AG09309 (cell line): ENCODE data around the gene UCHL3.

Source experiments
- DNase-seq: peaks from one replicate; pipeline ENCODE4 v3.0.0-alpha.2; 2010; ENCODE audit warnings: low read depth
- H3K4me3 ChIP-seq: 2 replicates; pipeline ENCODE4 v1.5.1; 2011; ENCODE audit warnings: mild to moderate bottlenecking, low read depth, low read length, moderate library complexity; ENCODE audit not compliant: control insufficient read depth
- TF ChIP-seq, protein P1 (sequence below): IDR thresholded peaks from 2 replicates; pipeline ENCODE4 v1.5.1; 2011; ENCODE audit warnings: mild to moderate bottlenecking, low read depth, low read length, inconsistent platforms; ENCODE audit not compliant: insufficient read depth, control insufficient read depth; ENCODE audit errors: missing control alignments

The UCHL3 gene

DNA sequence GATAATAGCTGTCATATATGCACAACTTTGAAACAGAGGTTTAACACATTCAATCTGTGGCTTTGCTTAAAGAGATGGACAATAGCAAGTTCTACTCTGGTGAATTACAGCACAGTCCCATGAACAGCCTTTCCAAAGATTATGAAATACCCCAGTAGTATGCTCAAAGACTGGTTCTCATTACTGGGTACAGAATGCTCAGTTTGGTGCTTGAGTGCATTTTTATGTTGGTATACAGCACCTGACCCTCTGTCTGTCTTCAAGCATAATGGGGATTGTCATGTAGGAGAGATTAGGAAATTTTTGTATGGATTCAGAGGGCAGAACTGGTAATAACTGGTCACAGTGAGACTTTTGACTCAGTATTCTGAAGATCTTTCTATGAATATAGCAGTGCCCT lies 94.1 kb downstream of the UCHL3 start:
- no peak for DNase-seq
- no peak overlapping the region for H3K4me3 ChIP-seq
- TF ChIP-seq, protein P1, sequence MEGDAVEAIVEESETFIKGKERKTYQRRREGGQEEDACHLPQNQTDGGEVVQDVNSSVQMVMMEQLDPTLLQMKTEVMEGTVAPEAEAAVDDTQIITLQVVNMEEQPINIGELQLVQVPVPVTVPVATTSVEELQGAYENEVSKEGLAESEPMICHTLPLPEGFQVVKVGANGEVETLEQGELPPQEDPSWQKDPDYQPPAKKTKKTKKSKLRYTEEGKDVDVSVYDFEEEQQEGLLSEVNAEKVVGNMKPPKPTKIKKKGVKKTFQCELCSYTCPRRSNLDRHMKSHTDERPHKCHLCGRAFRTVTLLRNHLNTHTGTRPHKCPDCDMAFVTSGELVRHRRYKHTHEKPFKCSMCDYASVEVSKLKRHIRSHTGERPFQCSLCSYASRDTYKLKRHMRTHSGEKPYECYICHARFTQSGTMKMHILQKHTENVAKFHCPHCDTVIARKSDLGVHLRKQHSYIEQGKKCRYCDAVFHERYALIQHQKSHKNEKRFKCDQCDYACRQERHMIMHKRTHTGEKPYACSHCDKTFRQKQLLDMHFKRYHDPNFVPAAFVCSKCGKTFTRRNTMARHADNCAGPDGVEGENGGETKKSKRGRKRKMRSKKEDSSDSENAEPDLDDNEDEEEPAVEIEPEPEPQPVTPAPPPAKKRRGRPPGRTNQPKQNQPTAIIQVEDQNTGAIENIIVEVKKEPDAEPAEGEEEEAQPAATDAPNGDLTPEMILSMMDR = no peak

- TF ChIP-seq, protein P1 = no peak
- H3K4me3 ChIP-seq = no peak overlapping the region
- no peak for DNase-seq
Observed at GRCh38 chr13:75645141-75645540, 95.5 kb downstream of the UCHL3 start.

DNA sequence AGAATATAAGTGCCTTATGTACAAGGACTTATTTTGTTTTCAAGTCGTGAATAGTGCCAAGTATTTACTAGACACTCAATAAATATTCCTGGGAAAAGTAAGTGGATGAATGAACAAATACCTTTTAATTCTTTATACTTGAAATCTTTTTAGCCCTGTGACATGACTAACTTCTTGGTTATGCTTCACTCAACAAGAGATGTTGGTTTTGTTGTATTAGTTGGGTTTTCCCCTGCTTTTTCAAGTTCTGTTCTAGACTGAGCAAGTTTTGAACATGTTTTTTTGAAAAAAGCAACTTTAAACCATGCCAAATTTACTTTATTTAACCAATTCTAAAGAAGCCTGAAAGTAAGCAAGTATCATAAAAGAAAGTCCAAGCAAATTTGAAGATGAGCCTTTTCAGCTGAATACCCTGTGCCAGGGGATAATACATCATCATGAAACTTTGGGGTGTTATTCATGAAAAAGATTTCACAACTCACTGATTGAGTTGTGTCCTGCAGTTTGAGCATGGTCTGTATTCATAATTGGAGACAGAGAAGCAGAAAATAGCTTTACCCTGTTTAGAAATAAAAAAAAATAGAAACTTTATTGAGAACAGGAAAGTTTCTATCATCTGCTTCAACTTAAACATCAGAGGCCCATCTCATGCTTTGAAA lies 97.7 kb downstream of the UCHL3 start:
- no peak for DNase-seq
- no peak overlapping the region for H3K4me3 ChIP-seq
- TF ChIP-seq, protein P1 = no peak

DNA sequence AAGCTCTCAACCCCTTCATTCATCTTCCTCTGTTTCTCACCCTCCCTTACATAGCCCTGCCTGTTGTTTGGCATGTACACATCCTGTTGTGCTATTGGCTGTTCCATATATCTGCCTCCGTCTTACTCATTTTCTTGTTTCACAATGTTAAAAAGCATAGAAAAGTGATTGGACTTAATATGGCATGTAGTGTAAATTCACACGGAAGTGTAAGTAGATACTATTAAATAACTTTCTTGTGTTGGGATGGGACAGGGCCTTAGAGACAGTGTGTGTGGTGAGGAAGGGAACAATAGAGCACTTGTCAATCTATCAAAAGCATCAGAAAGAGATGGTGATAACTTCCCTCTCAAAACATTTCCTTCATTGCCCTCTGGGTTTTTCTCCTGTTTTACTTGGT lies 98.9 kb downstream of the UCHL3 start:
- TF ChIP-seq, protein P1 = no peak
- DNase-seq = no peak
- H3K4me3 ChIP-seq = no peak overlapping the region

DNA sequence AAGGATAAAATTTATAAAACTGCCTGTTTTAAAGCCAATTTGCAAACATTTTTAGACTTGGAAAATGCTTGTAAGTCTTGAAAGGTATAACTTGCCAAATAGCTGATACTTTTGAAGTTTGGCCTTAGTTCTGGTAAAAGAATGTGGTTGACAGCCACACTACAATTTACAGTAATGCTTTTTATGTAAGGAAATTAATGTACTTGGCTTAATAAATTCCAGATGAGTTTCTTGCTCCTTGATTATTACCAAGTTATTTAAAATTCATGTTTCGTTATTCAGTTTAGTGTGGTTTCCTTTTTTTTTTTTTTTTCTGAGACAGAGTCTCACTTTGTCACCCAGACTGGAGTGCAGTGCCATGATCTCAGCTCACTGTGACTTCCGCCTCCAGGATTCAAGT lies 101.4 kb downstream of the UCHL3 start:
- H3K4me3 ChIP-seq = no peak overlapping the region
- TF ChIP-seq, protein P1 = no peak
- no peak for DNase-seq

GRCh38 chr13:75652726-75653125 lies 103.1 kb downstream of the UCHL3 start:
- no peak for DNase-seq
- TF ChIP-seq, protein P1 = no peak
- no peak overlapping the region for H3K4me3 ChIP-seq
